HepG2 (cell line): ENCODE results near the gene TOM1L2. TPM values are rescaled to one million over a fixed set of nuclear protein-coding genes. Genes with fewer than 3 reads are reported as not detected.

Experiments used
- AKAP8 ChIP-seq: sonication (generic); formaldehyde crosslinking; IDR thresholded peaks from 2 replicates; pipeline ENCODE4 v1.5.1; 2020; ENCODE audit warnings: mild to moderate bottlenecking, missing genetic modification reagents
- CBFB ChIP-seq: sonication (generic); formaldehyde crosslinking; IDR thresholded peaks from 2 replicates; pipeline ENCODE4 v1.4.0; 2020; ENCODE audit warnings: missing genetic modification reagents
- ETS1 ChIP-seq: sonication (generic); formaldehyde crosslinking; IDR thresholded peaks from 2 replicates; pipeline ENCODE4 v1.4.0; 2020; ENCODE audit warnings: missing genetic modification reagents
- FOXC1 ChIP-seq: sonication (generic); formaldehyde crosslinking; IDR thresholded peaks from 2 replicates; pipeline ENCODE4 v1.8.0; 2022; ENCODE audit warnings: mild to moderate bottlenecking, missing genetic modification reagents, borderline replicate concordance
- GATA4 ChIP-seq: sonication (generic); IDR thresholded peaks from 2 replicates; pipeline ENCODE4 v1.6.1; 2016; ENCODE audit warnings: antibody characterized with exemption, low read depth, borderline replicate concordance
- ISL2 ChIP-seq: sonication (generic); formaldehyde crosslinking; IDR thresholded peaks from 2 replicates; pipeline ENCODE4 v1.5.0; 2020; ENCODE audit warnings: missing genetic modification reagents
- ISX ChIP-seq: sonication (generic); formaldehyde crosslinking; conservative IDR thresholded peaks from 2 replicates; pipeline ENCODE4 v1.5.0; 2020; ENCODE audit warnings: missing genetic modification reagents
- KLF9 ChIP-seq: IDR thresholded peaks from 2 replicates; pipeline ENCODE4 v1.6.1; 2016; ENCODE audit warnings: low read depth
- MIXL1 ChIP-seq: IDR thresholded peaks from 2 replicates; pipeline ENCODE4 v1.6.1; 2016
- RBM22 ChIP-seq: fragments of 200-400 bp; formaldehyde crosslinking; optimal IDR thresholded peaks from 2 replicates; pipeline ENCODE3; 2017; ENCODE audit warnings: mild to moderate bottlenecking, low read length, moderate library complexity
- RFXAP ChIP-seq: sonication (generic); formaldehyde crosslinking; IDR thresholded peaks from 2 replicates; pipeline ENCODE4 v1.4.0; 2020; ENCODE audit warnings: missing genetic modification reagents, borderline replicate concordance
- STAT5B ChIP-seq: sonication (generic); formaldehyde crosslinking; IDR thresholded peaks from 2 replicates; pipeline ENCODE4 v1.4.0; 2020; ENCODE audit warnings: missing genetic modification reagents
- XBP1 ChIP-seq: sonication (generic); formaldehyde crosslinking; IDR thresholded peaks from 2 replicates; pipeline ENCODE4 v1.5.0; 2020; ENCODE audit warnings: missing genetic modification reagents
- ZBTB10 ChIP-seq: sonication (generic); formaldehyde crosslinking; IDR thresholded peaks from 2 replicates; pipeline ENCODE4 v1.4.0; 2020; ENCODE audit warnings: missing genetic modification reagents, borderline replicate concordance
- ZNF276 ChIP-seq: sonication (generic); formaldehyde crosslinking; IDR thresholded peaks from 2 replicates; pipeline ENCODE4 v1.4.0; 2020; ENCODE audit warnings: mild to moderate bottlenecking, low read depth, missing genetic modification reagents
- ZNF354B ChIP-seq: sonication (generic); formaldehyde crosslinking; IDR thresholded peaks from 2 replicates; pipeline ENCODE4 v1.8.0; 2022; ENCODE audit warnings: mild to moderate bottlenecking, missing genetic modification reagents
- ZNF570 ChIP-seq: sonication (generic); formaldehyde crosslinking; IDR thresholded peaks from 2 replicates; pipeline ENCODE4 v1.4.0; 2020; ENCODE audit warnings: mild to moderate bottlenecking, missing genetic modification reagents, borderline replicate concordance
- ZNF709 ChIP-seq: sonication (generic); formaldehyde crosslinking; IDR thresholded peaks from 2 replicates; pipeline ENCODE4 v1.5.0; 2020; ENCODE audit warnings: mild to moderate bottlenecking, missing genetic modification reagents
- ZNF816 ChIP-seq: sonication (generic); formaldehyde crosslinking; IDR thresholded peaks from 2 replicates; pipeline ENCODE4 v1.8.0; 2022; ENCODE audit warnings: missing genetic modification reagents, mild to moderate bottlenecking, borderline replicate concordance
- polyA plus RNA-seq, 8 experiments: library from polyadenylated mRNA; depleted of rRNA in 3 of 8; stranded (reverse) in 7 of 8; unstranded in 1 of 8; fragments of >200 nt; fragmentation: Illumina TruSeq in 4 of 8; extraction: Trizol in 4 of 8; gene quantifications; 2 replicates each; pipeline versions ENCODE4 v1.2.1 to v1.2.3, GENCODE V29; 2011 to 2016; ENCODE audit warnings: low read depth in 4 of 8, missing spikeins in 1 of 8, mixed read lengths in 1 of 8; ENCODE audit not compliant: insufficient read depth in 1 of 8
- total RNA-seq, 5 experiments: library from RNA; depleted of rRNA; stranded (reverse); fragments of >200 nt; fragmentation: Illumina TruSeq; extraction: Trizol; gene quantifications; 2 replicates each; pipeline ENCODE4 v1.2.3, GENCODE V29; 2016; ENCODE audit warnings: low read depth in 1 of 5
- TF ChIP-seq, protein P1 (sequence below): sonication (generic); formaldehyde crosslinking; conservative IDR thresholded peaks from 2 replicates; pipeline ENCODE4 v1.4.0; 2020; ENCODE audit warnings: mild to moderate bottlenecking, missing genetic modification reagents, moderate library complexity
- TF ChIP-seq, protein P2 (sequence below): fragments of 450-650 bp; IDR thresholded peaks from 2 replicates; pipeline ENCODE4 v1.6.1; 2016

The TOM1L2 gene
- total and polyA plus RNA-seq, 2 of the 13 experiments (the other 11 are each of a cell fraction or from before 2014, with no cell fraction given), result 4.7 to 7.4 TPM

DNA sequence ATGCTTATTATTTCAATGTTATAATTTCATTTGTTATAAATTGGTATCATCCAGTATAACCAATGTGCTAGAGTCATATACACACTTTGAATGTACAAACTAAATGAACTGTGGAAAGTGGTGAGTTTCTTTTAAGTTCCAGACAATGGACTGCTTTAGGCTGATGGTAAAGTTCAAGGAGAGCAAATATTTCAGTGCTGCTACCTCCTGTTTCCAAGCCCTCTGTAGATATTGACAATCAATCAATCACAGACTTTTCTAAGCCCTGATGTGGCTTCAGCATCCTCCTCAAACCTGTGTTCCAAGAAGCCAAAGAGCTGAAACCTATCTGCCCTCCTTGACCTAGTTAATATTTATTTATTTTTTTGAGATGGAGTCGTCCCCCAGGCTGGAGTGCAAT is 107.2 kb downstream of the TOM1L2 start (continued):
- TF ChIP-seq ZBTB10 (CRISPR knock-in tag) (no peak), ZNF276 (no peak), STAT5B (CRISPR knock-in tag) (no peak), XBP1 (CRISPR knock-in tag) (no peak), ISL2 (0 out of 2 replicates have a peak, but pooled peaks have one; percentile 32), ISX (CRISPR knock-in tag) (no peak), MIXL1 (CRISPR knock-in tag) (0 out of 2 replicates have a peak, but pooled peaks have one; percentile 45), RFXAP (CRISPR knock-in tag) (no peak), ZNF816 (CRISPR knock-in tag) (no peak), ETS1 (no peak), ZNF570 (CRISPR knock-in tag) (no peak), CBFB (CRISPR knock-in tag) (no peak), GATA4 (no peak), FOXC1 (CRISPR knock-in tag) (no peak), ZNF709 (CRISPR knock-in tag) (no peak), AKAP8 (no peak), RBM22 (no peak), ZNF354B (CRISPR knock-in tag) (no peak), KLF9 (CRISPR knock-in tag) (no peak)
- TF ChIP-seq, protein P1, sequence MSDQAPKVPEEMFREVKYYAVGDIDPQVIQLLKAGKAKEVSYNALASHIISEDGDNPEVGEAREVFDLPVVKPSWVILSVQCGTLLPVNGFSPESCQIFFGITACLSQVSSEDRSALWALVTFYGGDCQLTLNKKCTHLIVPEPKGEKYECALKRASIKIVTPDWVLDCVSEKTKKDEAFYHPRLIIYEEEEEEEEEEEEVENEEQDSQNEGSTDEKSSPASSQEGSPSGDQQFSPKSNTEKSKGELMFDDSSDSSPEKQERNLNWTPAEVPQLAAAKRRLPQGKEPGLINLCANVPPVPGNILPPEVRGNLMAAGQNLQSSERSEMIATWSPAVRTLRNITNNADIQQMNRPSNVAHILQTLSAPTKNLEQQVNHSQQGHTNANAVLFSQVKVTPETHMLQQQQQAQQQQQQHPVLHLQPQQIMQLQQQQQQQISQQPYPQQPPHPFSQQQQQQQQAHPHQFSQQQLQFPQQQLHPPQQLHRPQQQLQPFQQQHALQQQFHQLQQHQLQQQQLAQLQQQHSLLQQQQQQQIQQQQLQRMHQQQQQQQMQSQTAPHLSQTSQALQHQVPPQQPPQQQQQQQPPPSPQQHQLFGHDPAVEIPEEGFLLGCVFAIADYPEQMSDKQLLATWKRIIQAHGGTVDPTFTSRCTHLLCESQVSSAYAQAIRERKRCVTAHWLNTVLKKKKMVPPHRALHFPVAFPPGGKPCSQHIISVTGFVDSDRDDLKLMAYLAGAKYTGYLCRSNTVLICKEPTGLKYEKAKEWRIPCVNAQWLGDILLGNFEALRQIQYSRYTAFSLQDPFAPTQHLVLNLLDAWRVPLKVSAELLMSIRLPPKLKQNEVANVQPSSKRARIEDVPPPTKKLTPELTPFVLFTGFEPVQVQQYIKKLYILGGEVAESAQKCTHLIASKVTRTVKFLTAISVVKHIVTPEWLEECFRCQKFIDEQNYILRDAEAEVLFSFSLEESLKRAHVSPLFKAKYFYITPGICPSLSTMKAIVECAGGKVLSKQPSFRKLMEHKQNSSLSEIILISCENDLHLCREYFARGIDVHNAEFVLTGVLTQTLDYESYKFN (CRISPR knock-in tag), result 0 out of 2 replicates have a peak, but pooled peaks have one; percentile 36
- TF ChIP-seq, protein P2, sequence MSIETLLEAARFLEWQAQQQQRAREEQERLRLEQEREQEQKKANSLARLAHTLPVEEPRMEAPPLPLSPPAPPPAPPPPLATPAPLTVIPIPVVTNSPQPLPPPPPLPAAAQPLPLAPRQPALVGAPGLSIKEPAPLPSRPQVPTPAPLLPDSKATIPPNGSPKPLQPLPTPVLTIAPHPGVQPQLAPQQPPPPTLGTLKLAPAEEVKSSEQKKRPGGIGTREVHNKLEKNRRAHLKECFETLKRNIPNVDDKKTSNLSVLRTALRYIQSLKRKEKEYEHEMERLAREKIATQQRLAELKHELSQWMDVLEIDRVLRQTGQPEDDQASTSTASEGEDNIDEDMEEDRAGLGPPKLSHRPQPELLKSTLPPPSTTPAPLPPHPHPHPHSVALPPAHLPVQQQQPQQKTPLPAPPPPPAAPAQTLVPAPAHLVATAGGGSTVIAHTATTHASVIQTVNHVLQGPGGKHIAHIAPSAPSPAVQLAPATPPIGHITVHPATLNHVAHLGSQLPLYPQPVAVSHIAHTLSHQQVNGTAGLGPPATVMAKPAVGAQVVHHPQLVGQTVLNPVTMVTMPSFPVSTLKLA, result no peak
